ENCODE results near the gene LHPP.

Gene LHPP

DNA sequence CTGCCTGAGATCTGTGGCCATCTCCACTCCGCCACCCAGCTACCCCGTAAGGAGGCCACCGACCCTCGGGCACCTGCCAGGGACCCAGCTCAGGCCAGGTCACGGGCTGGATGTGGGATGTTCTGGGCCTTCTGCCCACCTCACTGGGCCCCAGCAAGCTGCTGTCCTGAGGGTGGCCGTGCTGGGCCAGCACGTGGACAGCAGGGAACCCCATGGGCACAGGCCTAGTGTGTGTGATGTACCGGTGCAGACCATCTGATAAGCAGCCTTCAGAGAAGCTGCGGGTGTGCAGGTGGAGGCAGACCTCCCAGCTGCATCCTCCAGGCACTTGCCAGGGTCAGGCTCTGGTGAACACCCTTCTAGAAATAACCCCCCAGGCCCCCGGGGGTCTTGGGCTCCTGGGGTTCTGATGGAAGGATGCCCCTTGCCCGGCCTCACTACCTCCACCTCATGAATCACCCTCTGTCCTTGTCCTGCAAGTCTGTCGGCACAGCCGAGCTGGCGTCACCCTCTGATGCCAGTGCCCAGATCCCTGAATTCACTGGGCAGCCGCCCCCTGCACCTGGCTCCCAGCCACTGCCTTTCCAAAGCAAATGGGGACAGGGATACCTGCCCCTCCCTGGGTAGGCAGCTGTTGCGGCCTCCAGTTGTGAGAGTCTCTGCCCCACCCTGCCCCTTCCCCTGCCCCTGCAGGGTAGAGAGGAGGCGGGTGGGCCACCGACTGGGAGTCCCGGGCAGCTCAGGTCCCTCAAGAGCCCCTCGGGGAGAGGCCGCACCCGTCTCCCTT lies 142.8 kb downstream of the LHPP start:
- Histone ChIP-seq H3K79me1 (ENCODE audit: low read depth, low read length) (peaks cover 4% of the 10 kb centered on the region), H3K4ac (ENCODE audit: low read length) (no peak overlapping the region), H3K9me3 (replicated peaks in 1 of 2; ENCODE audit: control insufficient read depth in 2 of 2, insufficient read depth in 1 of 2, low read depth in 1 of 2, low read length in 2 of 2) (no peaks in the 10 kb centered on the region), H4K91ac (ENCODE audit: low read depth, low read length, poor library complexity) (peak overlapping the region; percentile 19), H3K4me2 (ENCODE audit: insufficient read depth, low read length, poor library complexity, severe bottlenecking) (no peak overlapping the region), H3K27ac (replicated peaks; ENCODE audit: low read length) (no peak overlapping the region), H3K4me1 (ENCODE audit: control insufficient read depth in 2 of 2, insufficient read depth in 1 of 2, low read depth in 1 of 2, low read length in 2 of 2) (peaks cover 16% of the 10 kb centered on the region in 2 donors), H3K27me3 (ENCODE audit: control insufficient read depth in 3 of 3, insufficient read depth in 3 of 3, low read depth in 1 of 3, low read length in 3 of 3) (no peaks in the 10 kb centered on the region), H2BK120ac (ENCODE audit: low read depth, low read length) (peak overlapping the region; percentile 82), H3K36me3 (replicated peaks in 1 of 2; ENCODE audit: control insufficient read depth in 2 of 2, insufficient read depth in 2 of 2, low read length in 2 of 2) (no peaks in the 10 kb centered on the region), H3K14ac (ENCODE audit: low read length) (peak overlapping the region; percentile 97), H2AFZ (ENCODE audit: low read length) (no peak overlapping the region), H4K8ac (ENCODE audit: low read depth, low read length) (no peak overlapping the region), H3K9ac (ENCODE audit: low read depth, low read length, poor library complexity) (peak overlapping the region; percentile 60), H2BK12ac (ENCODE audit: low read length) (peak overlapping the region; percentile 78), H2BK5ac (ENCODE audit: low read length) (peak overlapping the region; percentile 90), H2BK15ac (ENCODE audit: low read length) (peak overlapping the region; percentile 49), H2AK5ac (ENCODE audit: low read depth, low read length) (peak overlapping the region; percentile 95), H3K23ac (ENCODE audit: low read depth, low read length, poor library complexity) (peak overlapping the region; percentile 4), H3K18ac (ENCODE audit: low read length) (peak overlapping the region; percentile 92), H3K4me3 (ENCODE audit: low read length in 2 of 2) (no peak overlapping the region)
- no CpG with 5 or more reads among the region's 22 CpGs for WGBS, 2 donors (ENCODE audit: extremely low coverage in 2 of 2, insufficient read length in 2 of 2, insufficient replicate concordance in 1 of 2)
- no peak for DNase-seq (ENCODE audit: low spot score)

DNA sequence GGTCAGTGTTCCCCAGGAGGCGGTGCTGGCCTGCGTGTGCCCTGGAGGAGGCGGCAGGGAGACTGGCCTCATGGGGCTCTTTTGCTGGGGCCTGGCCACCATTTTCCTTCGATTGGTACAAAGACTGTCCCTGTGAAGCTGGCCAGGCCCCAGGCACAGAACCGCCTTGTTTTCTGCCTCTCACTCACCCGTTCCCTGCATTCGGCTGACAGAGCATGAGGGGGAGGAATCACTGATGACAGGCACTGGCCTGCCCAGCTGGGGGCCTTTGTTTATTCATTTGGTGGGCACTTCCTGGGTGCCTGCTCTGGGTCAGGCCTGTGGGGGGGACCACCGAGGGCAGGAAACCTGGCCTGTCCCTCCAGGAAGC lies 143.4 kb downstream of the LHPP start:
- peaks cover 6% of the 10 kb centered on the region for H3K79me1 ChIP-seq (ENCODE audit: low read depth, low read length)
- peaks cover 13 to 16% of the 10 kb centered on the region in 2 donors for H3K4me1 ChIP-seq (ENCODE audit: control insufficient read depth in 2 of 2, insufficient read depth in 1 of 2, low read depth in 1 of 2, low read length in 2 of 2)
- H2BK120ac ChIP-seq (ENCODE audit: low read depth, low read length): no peak overlapping the region
- H2BK12ac ChIP-seq (ENCODE audit: low read length): peak overlapping the region; percentile 41
- no peak overlapping the region for H2AFZ ChIP-seq (ENCODE audit: low read length)
- no CpG with 5 or more reads among the region's 8 CpGs for WGBS, 2 donors (ENCODE audit: extremely low coverage in 2 of 2, insufficient read length in 2 of 2, insufficient replicate concordance in 1 of 2)
- peak overlapping the region; percentile 96 for H2BK15ac ChIP-seq (ENCODE audit: low read length)
- no peak overlapping the region for H3K4ac ChIP-seq (ENCODE audit: low read length)
- peak overlapping the region; percentile 90 for H2BK5ac ChIP-seq (ENCODE audit: low read length)
- H3K9me3 ChIP-seq (replicated peaks in 1 of 2; ENCODE audit: control insufficient read depth in 2 of 2, insufficient read depth in 1 of 2, low read depth in 1 of 2, low read length in 2 of 2): no peaks in the 10 kb centered on the region
- peak overlapping the region; percentile 71 for H3K14ac ChIP-seq (ENCODE audit: low read length)
- H3K27me3 ChIP-seq (ENCODE audit: control insufficient read depth in 3 of 3, insufficient read depth in 3 of 3, low read depth in 1 of 3, low read length in 3 of 3): no peaks in the 10 kb centered on the region
- no peak overlapping the region for H3K4me2 ChIP-seq (ENCODE audit: insufficient read depth, low read length, poor library complexity, severe bottlenecking)
- H2AK5ac ChIP-seq (ENCODE audit: low read depth, low read length): peak overlapping the region; percentile 95
- no peak for DNase-seq (ENCODE audit: low spot score)
- no peak overlapping the region for H3K27ac ChIP-seq (replicated peaks; ENCODE audit: low read length)
- peak overlapping the region; percentile 30 for H4K91ac ChIP-seq (ENCODE audit: low read depth, low read length, poor library complexity)
- peak overlapping the region; percentile 60 for H3K9ac ChIP-seq (ENCODE audit: low read depth, low read length, poor library complexity)
- no peak overlapping the region for H4K8ac ChIP-seq (ENCODE audit: low read depth, low read length)
- H3K23ac ChIP-seq (ENCODE audit: low read depth, low read length, poor library complexity): peak overlapping the region; percentile 4
- H3K18ac ChIP-seq (ENCODE audit: low read length): peak overlapping the region; percentile 64
- H3K36me3 ChIP-seq (replicated peaks in 1 of 2; ENCODE audit: control insufficient read depth in 2 of 2, insufficient read depth in 2 of 2, low read length in 2 of 2): peaks cover 0 to 3% of the 10 kb centered on the region in 2 donors
- no peak overlapping the region for H3K4me3 ChIP-seq (ENCODE audit: low read length in 2 of 2)

DNA sequence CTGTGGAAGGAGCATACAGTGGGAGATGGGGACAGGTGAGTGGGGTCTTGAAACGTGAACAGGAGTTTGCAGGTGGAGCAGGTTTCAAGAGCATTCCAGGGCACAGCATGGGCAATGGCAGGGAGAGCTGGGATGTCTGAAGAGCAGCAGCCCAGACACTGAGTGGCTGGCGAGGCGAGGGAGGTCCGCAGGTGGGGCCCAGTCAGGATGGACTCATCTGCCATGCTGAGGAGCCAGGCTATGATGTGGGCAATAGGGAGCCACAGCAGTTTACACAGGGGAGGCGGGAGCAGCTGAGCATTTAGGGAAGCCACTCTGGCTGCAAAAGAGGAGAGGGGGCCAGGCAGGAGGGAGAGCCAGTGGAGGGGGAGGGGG lies 143.8 kb downstream of the LHPP start:
- Histone ChIP-seq H3K4ac (ENCODE audit: low read length) (no peak overlapping the region), H3K27ac (replicated peaks; ENCODE audit: low read length) (no peak overlapping the region)
- WGBS, 2 donors (ENCODE audit: extremely low coverage in 2 of 2, insufficient read length in 2 of 2, insufficient replicate concordance in 1 of 2): no CpG with 5 or more reads among the region's 5 CpGs

More for the DNA sequence above, 143.8 kb downstream of the LHPP start:
- no peak overlapping the region for H3K23ac ChIP-seq (ENCODE audit: low read depth, low read length, poor library complexity)
- H3K27me3 ChIP-seq (ENCODE audit: control insufficient read depth in 3 of 3, insufficient read depth in 3 of 3, low read depth in 1 of 3, low read length in 3 of 3): no peaks in the 10 kb centered on the region
- no peak overlapping the region for H3K4me2 ChIP-seq (ENCODE audit: insufficient read depth, low read length, poor library complexity, severe bottlenecking)
- H3K9ac ChIP-seq (ENCODE audit: low read depth, low read length, poor library complexity): peak overlapping the region; percentile 60
- H2BK5ac ChIP-seq (ENCODE audit: low read length): no peak overlapping the region
- H3K4me1 ChIP-seq (ENCODE audit: control insufficient read depth in 2 of 2, insufficient read depth in 1 of 2, low read depth in 1 of 2, low read length in 2 of 2): peaks cover 13 to 16% of the 10 kb centered on the region in 2 donors
- H2BK15ac ChIP-seq (ENCODE audit: low read length): peak overlapping the region; percentile 96
- peak overlapping the region; percentile 71 for H3K14ac ChIP-seq (ENCODE audit: low read length)
- H2BK12ac ChIP-seq (ENCODE audit: low read length): peak overlapping the region; percentile 41
- DNase-seq (ENCODE audit: low spot score): no peak
- peak overlapping the region; percentile 95 for H2AK5ac ChIP-seq (ENCODE audit: low read depth, low read length)
- H3K79me1 ChIP-seq (ENCODE audit: low read depth, low read length): peaks cover 8% of the 10 kb centered on the region
- H3K18ac ChIP-seq (ENCODE audit: low read length): peak overlapping the region; percentile 64
- H3K9me3 ChIP-seq (replicated peaks in 1 of 2; ENCODE audit: control insufficient read depth in 2 of 2, insufficient read depth in 1 of 2, low read depth in 1 of 2, low read length in 2 of 2): no peaks in the 10 kb centered on the region
- H2BK120ac ChIP-seq (ENCODE audit: low read depth, low read length): no peak overlapping the region
- H3K36me3 ChIP-seq (replicated peaks in 1 of 2; ENCODE audit: control insufficient read depth in 2 of 2, insufficient read depth in 2 of 2, low read length in 2 of 2): peaks cover 0 to 3% of the 10 kb centered on the region in 2 donors
- H2AFZ ChIP-seq (ENCODE audit: low read length): no peak overlapping the region
- H3K4me3 ChIP-seq (ENCODE audit: low read length in 2 of 2): no peak overlapping the region
- H4K8ac ChIP-seq (ENCODE audit: low read depth, low read length): no peak overlapping the region
- peak overlapping the region; percentile 30 for H4K91ac ChIP-seq (ENCODE audit: low read depth, low read length, poor library complexity)

All from neuronal stem cell (in vitro differentiated cells).